ENCODE results near the gene SERPINA12. TPM values are rescaled to one million over a fixed set of nuclear protein-coding genes. Genes with fewer than 3 reads are reported as not detected.

SERPINA12 gene
- total and polyA plus RNA-seq, 2 of the 13 experiments (the other 11 are each of a cell fraction or from before 2014, with no cell fraction given), result 0.08 TPM; not detected in 1

DNA sequence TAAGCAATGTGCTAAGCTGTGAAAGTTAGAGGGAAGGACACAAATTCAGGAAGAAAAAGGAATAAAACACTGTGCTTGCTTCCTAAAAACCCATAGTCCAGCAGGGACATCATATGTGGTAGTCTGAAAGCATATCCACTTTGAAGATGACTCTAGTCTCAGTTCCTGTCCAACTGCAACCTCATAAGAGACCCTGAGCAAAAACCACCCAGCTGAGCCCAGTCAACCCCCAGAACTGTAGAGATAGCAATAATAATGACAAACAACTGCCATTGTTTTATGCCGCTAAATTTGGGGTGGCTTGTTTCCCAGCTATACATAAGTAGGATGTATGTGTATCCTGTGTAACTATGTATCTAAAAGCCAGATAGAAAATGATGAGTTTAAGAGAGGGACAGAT is 48.1 kb upstream of the SERPINA12 start:
- H3K4me3 ChIP-seq (replicated peaks in 1 of 3; ENCODE audit: insufficient read depth in 1 of 3, low read depth in 2 of 3, low read length in 3 of 3), result no peak overlapping the region
- no peaks in the 10 kb centered on the region for H3K27me3 ChIP-seq (ENCODE audit: control insufficient read depth in 1 of 2, insufficient read depth in 2 of 2, low read length in 2 of 2)
- H3K4me1 ChIP-seq (ENCODE audit: insufficient read depth, low read length), result peaks cover 39% of the 10 kb centered on the region
- ChIA-PET POLR2A (no interaction called here), CTCF (ENCODE audit: low intra/inter-chr PET ratio, low total read pairs) (no interaction called here)
- ATAC-seq (no peak), DNase-seq (ENCODE audit: low spot score) (no peak), FAIRE-seq (no peak)
- in situ Hi-C loops (cut with HindIII; ENCODE audit: extremely low pct_ligation_motif_present, low pct_unique_long_range_greater_than_20kb), result no loop called here
- peak; percentile 99 for TF ChIP-seq ZNF331 (CRISPR knock-in tag; IDR thresholded peaks at IDR 0.05)
- TF ChIP-seq MED1 (CRISPR knock-in tag; IDR thresholded peaks at IDR 0.05), result no peak
- no peaks in the 10 kb centered on the region for H4K20me1 ChIP-seq (ENCODE audit: insufficient read depth, low read length)
- 100% methylated on average over 1 of the region's 1 CpG for WGBS (ENCODE audit: low lambda C conversion rate)
- no TSS peak for BruUV-seq (replicated peaks)
- H3K79me2 ChIP-seq (ENCODE audit: insufficient read depth, low read length), result no peaks in the 10 kb centered on the region
- no peak overlapping the region for H2AFZ ChIP-seq (ENCODE audit: low read length)
- intact Hi-C loops (cut with micrococcal nuclease; ENCODE audit: unreplicated experiment), result no loop called here
- H3K9ac ChIP-seq (ENCODE audit: insufficient read depth, low read depth, low read length), result no peak overlapping the region
- no peak overlapping the region for H3K4me2 ChIP-seq (ENCODE audit: low read depth, low read length)
- no peak overlapping the region for H3K27ac ChIP-seq (ENCODE audit: extremely low read length, insufficient read depth, low read length)
- H3K9me3 ChIP-seq (ENCODE audit: low read length), result peaks cover 25% of the 10 kb centered on the region
- no peaks in the 10 kb centered on the region for H3K36me3 ChIP-seq (replicated peaks in 1 of 2; ENCODE audit: control insufficient read depth in 1 of 2, insufficient read depth in 2 of 2, low read length in 2 of 2)

DNA sequence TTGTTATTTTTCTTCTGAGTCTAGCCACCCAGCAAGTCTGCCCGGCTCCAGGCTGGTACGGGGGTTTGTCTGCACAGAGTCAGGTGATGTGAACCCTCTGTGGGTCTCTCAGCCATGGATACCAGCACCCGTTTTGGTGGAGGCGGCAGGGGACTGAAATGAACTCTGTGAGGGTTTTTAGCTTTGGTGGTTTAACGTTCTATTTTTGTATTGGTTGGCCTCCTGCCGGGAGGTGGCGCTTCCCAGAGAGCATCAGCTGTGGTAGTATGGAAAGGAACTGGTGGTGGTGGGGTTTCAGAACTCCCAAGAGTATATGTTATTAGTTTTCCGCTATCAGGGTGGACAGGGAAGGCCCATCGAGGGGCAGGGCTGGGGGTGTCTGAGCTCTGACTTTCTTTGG is 46.7 kb upstream of the SERPINA12 start:
- CTCF ChIA-PET (ENCODE audit: low intra/inter-chr PET ratio, low total read pairs), result no interaction called here
- in situ Hi-C loops (cut with HindIII; ENCODE audit: extremely low pct_ligation_motif_present, low pct_unique_long_range_greater_than_20kb) (no loop called here), intact Hi-C loops (cut with micrococcal nuclease; ENCODE audit: unreplicated experiment) (no loop called here)
- DNase-seq (ENCODE audit: low spot score) (no peak), FAIRE-seq (no peak), ATAC-seq (no peak)
- POLR2A ChIA-PET, result no interaction called here
- peaks cover 29% of the 10 kb centered on the region for H3K9me3 ChIP-seq (ENCODE audit: low read length)
- no peak overlapping the region for H3K9ac ChIP-seq (ENCODE audit: insufficient read depth, low read depth, low read length)
- TF ChIP-seq TEAD2 (CRISPR knock-in tag; IDR thresholded peaks at IDR 0.05) (no peak), CREM (IDR thresholded peaks at IDR 0.05) (no peak), CREM (CRISPR knock-in tag; IDR thresholded peaks at IDR 0.05) (no peak), PPARG (CRISPR knock-in tag; conservative IDR thresholded peaks at IDR 0.05) (no peak), SRSF9 (IDR thresholded peaks at IDR 0.05; ENCODE audit: borderline replicate concordance, insufficient read depth, low read depth, low read length, poor library complexity, severe bottlenecking) (no peak), POGZ (CRISPR knock-in tag; IDR thresholded peaks at IDR 0.05) (no peak), MXD4 (CRISPR knock-in tag; IDR thresholded peaks at IDR 0.05) (no peak), ZNF709 (CRISPR knock-in tag; IDR thresholded peaks at IDR 0.05) (no peak), SRSF1 (optimal IDR thresholded peaks at IDR 0.05; ENCODE audit: low read depth, low read length) (no peak), ZBTB20 (CRISPR knock-in tag; IDR thresholded peaks at IDR 0.05; ENCODE audit: borderline replicate concordance, low read depth) (no peak), ATF1 (CRISPR knock-in tag; IDR thresholded peaks at IDR 0.05) (no peak)
- TF ChIP-seq, protein P1, sequence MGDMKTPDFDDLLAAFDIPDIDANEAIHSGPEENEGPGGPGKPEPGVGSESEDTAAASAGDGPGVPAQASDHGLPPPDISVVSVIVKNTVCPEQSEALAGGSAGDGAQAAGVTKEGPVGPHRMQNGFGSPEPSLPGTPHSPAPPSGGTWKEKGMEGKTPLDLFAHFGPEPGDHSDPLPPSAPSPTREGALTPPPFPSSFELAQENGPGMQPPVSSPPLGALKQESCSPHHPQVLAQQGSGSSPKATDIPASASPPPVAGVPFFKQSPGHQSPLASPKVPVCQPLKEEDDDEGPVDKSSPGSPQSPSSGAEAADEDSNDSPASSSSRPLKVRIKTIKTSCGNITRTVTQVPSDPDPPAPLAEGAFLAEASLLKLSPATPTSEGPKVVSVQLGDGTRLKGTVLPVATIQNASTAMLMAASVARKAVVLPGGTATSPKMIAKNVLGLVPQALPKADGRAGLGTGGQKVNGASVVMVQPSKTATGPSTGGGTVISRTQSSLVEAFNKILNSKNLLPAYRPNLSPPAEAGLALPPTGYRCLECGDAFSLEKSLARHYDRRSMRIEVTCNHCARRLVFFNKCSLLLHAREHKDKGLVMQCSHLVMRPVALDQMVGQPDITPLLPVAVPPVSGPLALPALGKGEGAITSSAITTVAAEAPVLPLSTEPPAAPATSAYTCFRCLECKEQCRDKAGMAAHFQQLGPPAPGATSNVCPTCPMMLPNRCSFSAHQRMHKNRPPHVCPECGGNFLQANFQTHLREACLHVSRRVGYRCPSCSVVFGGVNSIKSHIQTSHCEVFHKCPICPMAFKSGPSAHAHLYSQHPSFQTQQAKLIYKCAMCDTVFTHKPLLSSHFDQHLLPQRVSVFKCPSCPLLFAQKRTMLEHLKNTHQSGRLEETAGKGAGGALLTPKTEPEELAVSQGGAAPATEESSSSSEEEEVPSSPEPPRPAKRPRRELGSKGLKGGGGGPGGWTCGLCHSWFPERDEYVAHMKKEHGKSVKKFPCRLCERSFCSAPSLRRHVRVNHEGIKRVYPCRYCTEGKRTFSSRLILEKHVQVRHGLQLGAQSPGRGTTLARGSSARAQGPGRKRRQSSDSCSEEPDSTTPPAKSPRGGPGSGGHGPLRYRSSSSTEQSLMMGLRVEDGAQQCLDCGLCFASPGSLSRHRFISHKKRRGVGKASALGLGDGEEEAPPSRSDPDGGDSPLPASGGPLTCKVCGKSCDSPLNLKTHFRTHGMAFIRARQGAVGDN (CRISPR knock-in tag; IDR thresholded peaks at IDR 0.05), result no peak
- TF ChIP-seq, protein P2, sequence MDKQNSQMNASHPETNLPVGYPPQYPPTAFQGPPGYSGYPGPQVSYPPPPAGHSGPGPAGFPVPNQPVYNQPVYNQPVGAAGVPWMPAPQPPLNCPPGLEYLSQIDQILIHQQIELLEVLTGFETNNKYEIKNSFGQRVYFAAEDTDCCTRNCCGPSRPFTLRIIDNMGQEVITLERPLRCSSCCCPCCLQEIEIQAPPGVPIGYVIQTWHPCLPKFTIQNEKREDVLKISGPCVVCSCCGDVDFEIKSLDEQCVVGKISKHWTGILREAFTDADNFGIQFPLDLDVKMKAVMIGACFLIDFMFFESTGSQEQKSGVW (CRISPR knock-in tag; IDR thresholded peaks at IDR 0.05; ENCODE audit: borderline replicate concordance), result no peak
- no peak overlapping the region for H3K4me3 ChIP-seq (replicated peaks in 1 of 3; ENCODE audit: insufficient read depth in 1 of 3, low read depth in 2 of 3, low read length in 3 of 3)
- H3K4me1 ChIP-seq (ENCODE audit: insufficient read depth, low read length), result peaks cover 35% of the 10 kb centered on the region
- H3K27me3 ChIP-seq (ENCODE audit: control insufficient read depth in 1 of 2, insufficient read depth in 2 of 2, low read length in 2 of 2), result no peaks in the 10 kb centered on the region
- H3K27ac ChIP-seq (ENCODE audit: extremely low read length, insufficient read depth, low read length), result no peak overlapping the region
- H3K4me2 ChIP-seq (ENCODE audit: low read depth, low read length), result no peak overlapping the region
- H3K79me2 ChIP-seq (ENCODE audit: insufficient read depth, low read length), result no peaks in the 10 kb centered on the region
- no peaks in the 10 kb centered on the region for H3K36me3 ChIP-seq (replicated peaks in 1 of 2; ENCODE audit: control insufficient read depth in 1 of 2, insufficient read depth in 2 of 2, low read length in 2 of 2)
- H4K20me1 ChIP-seq (ENCODE audit: insufficient read depth, low read length), result no peaks in the 10 kb centered on the region
- no peak overlapping the region for H2AFZ ChIP-seq (ENCODE audit: low read length)
- 93% methylated on average over 9 of the region's 9 CpGs for WGBS (ENCODE audit: low lambda C conversion rate)
- no TSS peak for BruUV-seq (replicated peaks)

Data from HepG2 (cell line).